SH-SY5Y (cell line): Measurements from ENCODE around the gene TUNAR.

Experiments
- GATA2 ChIP-seq: IDR thresholded peaks from 2 replicates; pipeline ENCODE4 v1.6.1; 2011; ENCODE audit warnings: mild to moderate bottlenecking, low read depth, low read length
- GATA3 ChIP-seq: IDR thresholded peaks from 2 replicates; pipeline ENCODE4 v1.6.1; 2011; ENCODE audit warnings: low read depth, mild to moderate bottlenecking, low read length, moderate library complexity

GRCh38 chr14:95892142-95892541, 15.5 kb downstream of the TUNAR start:
- TF ChIP-seq GATA3 (no peak), GATA2 (no peak)
